ENCODE data around the gene KCNA1.

The KCNA1 gene

DNA sequence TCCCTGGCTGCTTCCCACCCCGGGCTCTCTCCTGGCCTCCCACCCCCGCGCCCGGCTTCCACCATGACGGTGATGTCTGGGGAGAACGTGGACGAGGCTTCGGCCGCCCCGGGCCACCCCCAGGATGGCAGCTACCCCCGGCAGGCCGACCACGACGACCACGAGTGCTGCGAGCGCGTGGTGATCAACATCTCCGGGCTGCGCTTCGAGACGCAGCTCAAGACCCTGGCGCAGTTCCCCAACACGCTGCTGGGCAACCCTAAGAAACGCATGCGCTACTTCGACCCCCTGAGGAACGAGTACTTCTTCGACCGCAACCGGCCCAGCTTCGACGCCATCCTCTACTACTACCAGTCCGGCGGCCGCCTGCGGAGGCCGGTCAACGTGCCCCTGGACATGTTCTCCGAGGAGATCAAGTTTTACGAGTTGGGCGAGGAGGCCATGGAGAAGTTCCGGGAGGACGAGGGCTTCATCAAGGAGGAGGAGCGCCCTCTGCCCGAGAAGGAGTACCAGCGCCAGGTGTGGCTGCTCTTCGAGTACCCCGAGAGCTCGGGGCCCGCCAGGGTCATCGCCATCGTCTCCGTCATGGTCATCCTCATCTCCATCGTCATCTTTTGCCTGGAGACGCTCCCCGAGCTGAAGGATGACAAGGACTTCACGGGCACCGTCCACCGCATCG lies 1.8 kb downstream of the KCNA1 start:
- no peak for DNase-seq

DNA sequence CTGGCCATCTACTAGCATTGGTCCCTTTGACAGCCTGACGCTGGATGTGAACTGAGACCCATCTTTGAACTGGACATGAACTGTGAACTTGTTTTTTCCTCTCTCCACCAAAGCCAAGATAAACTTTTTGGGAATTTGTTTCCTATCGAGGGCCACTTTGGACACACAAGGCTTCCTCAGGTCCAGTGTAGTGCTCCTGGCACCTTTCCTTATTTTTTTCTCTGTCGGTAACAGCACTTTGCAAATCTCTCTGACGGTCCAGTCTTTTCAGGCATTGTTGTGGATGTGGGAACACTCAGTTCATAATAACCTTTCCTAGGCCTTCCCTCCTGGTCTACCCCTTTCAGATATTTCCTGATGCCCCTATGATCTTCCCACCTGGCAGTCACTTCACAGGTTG lies 5.0 kb downstream of the KCNA1 start:
- no peak for DNase-seq

- no peak for DNase-seq
These were observed 6.0 kb downstream of the KCNA1 start for GRCh38 chr12:4915752-4916151.

DNA sequence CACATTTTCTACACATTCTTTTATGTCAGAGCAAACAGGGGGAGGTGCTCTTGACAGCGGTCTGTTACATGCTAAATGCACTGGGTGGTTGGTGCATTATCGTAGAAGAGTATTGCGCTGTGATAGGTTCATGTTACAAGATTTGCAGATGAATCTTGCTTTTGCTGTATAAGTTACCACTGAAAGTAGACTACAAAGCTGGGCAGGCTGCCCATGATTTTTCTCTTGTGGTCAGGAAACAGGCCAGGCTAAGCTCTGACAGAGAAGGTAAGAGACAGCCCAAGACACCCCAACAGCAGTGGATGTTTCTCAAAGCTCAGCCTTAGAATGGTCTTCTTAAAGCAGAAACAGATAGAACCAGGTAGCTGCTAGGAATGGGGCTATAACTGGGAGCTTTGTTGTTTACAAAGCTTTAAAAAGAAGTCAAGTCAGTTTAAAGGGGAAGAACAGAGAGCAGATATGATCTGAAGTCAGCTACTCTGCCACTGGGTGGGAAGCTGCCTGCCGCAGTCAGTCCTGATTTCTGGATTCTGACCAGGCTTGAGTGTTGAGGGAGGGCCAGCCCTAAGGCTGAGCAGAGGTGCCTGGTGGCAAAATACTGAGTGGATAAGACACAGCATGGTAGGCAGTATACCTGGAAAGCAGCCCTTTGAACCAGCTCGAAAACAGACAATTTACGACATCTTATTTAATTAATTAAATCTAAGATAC lies 9.4 kb downstream of the KCNA1 start:
- no peak for DNase-seq

DNA sequence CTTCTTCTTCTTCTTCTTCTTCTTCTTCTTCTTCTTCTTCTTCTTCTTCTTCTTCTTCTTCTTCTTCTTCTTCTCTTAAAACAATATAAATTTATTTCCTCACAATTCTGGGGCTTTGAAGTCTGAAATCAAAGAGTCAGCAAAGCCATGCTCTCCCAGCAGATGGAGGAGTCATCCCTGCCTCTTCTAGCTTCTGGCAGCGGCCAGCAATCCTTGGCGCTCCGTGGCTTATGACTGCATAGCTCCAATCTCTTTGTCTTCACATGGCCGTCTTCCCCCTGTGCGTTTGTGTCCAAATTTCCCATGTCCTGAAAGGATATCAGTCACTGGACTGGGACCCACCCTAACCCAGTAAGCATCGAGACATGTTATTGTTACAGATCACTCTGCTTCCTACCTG lies 22.9 kb downstream of the KCNA1 start:
- no peak for DNase-seq

GRCh38 chr12:4933411-4933810 lies 23.7 kb downstream of the KCNA1 start:
- no peak for DNase-seq

DNA sequence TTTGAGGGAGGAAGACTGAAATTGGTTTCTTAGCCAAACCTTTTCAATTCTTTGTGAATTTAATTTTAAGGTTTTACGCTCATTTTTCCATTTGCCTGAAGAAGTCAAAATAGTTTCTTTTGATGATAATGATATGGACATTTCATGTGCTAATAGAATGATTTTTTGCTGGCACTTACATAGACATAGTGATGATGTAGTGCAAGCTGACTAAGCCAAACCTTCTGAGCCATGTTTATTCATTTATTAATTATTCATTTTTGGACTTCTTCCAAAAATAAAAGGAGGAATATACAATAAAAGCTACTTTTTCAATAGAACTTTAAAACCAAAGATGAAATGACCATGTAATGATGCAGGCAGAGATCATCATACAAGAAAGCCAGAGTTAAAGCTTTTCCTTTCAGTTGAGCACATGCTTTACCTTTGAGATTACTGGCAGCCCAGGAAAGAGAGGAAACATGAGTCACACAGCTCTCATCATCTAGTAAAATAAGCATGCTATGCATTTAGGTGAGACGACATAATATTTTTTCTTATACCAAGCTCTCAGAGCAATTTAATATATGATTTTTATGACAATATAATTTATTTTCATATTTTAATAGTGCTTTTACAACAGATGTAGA lies 24.8 kb downstream of the KCNA1 start:
- DNase-seq: no peak

GRCh38 chr12:4938900-4939299 lies 29.2 kb downstream of the KCNA1 start:
- no peak for DNase-seq

DNA sequence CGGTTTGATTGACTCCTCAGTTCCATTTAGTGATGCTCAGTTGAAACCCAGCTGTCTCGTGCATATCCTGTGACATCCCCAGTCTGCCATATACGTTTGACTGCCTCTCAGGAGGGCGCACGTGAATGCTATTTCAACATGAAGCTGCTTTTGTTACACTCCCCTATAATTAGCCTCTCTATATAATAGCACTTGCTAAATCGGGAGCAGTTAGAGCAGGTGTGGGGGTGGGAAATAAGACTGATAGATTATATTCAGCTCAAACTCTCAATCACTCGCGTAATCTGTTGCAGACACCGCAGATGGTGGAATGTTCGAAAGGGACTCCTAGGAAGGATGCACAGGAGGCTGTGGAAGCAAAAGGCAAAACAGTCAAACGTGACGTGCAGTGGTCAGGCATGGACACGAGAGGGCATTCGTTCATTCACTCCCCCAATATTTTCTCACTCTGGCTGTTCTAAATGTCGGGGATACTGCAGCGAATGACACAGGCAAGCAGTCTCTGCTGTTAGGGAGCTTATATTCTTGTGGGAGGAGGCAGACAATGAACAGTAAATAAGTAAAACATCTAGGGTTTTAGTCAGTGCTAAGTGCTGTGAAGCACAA lies 29.8 kb downstream of the KCNA1 start:
- DNase-seq: no peak

- DNase-seq: no peak
These were observed 33.6 kb downstream of the KCNA1 start for GRCh38 chr12:4943067-4943937.

DNA sequence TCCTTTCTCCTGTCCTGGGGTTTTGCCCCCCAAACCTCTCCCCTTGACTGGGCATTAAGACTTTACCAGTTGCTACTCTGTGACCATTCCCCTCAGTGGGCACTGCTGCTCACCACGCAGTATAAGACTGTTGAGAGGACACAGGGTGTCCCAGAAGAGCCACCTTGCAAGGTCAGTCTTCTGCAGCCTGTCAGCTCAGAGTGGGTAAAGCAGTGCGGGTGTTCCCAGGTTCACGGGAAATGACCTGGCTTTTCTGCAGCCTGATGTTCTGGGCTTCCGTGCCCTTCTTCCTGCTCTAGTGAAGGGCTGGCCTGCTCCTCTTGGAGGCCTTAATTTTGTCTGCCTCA lies 34.2 kb downstream of the KCNA1 start:
- DNase-seq: no peak

GRCh38 chr12:4947253-4947652 lies 37.5 kb downstream of the KCNA1 start:
- DNase-seq: no peak

DNA sequence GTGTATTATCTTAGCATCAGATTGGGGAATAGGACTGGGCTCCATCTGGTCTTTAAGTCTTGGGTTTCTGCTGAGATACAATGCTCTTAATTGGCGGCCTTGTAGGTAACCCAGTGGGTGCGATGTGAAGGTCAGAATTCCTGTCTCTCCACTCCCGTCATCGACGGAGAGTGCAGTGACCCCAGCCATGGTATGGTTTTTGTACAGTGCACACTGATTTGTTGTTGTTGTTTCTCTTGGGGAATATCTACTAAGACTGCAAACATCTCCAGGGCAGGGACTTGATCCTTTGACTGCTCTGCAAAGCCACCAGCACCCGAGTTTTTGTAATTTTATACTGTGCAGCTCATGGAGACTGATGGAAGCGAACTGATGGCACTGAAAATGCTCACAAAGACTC lies 41.4 kb downstream of the KCNA1 start:
- no peak for DNase-seq

DNA sequence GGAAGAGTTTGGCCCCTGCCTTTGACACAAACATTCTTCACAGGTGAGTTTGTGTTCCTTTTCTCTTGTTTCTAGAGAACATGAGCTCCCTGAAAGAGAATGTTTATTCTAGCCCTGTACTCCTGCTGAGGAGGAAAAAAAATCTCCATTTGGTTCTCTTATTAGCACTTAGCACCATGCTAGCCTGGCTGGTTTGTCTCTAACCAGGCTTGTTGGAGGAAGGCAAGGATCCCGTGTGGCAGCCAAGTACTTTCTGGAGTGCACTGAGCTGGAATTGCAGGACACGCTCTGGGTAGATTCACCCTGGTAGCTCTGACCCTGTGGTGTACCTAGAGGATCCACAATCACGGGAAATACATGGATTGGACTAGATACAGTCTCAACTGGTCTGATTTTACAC lies 41.9 kb downstream of the KCNA1 start:
- DNase-seq: no peak

DNA sequence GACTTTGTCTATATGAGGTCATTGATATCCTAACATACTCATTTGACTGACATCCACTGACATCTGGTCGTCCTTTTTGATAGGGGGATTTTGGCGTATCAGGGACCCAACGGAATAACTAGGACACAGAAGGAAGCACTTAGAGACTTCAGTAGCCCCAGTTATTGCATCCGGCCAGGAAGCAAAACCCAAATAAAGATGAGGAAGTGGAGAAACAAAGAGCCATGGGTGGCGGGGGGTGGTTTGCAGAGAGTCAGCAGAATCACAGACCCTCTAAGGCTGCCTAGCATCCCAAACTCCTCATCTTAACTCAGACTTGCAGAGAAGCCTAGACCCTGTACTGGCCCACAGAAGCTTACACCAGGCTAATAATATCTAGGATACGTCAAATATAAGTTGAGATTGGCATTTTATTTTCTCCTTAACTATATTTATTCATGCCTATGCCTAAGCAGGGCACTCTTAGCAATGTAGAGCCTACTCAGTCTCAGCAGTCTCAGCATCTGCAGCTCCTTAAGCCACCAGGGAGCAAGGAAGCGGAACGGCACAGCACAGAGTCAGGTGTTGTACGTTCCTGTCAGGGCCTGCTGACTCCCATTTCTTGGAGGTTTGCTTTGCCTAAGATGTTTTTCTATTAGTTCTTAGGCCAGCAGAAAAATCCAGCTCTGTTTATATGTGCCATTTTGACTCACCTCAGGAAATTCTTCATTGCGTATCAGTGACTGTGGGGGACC lies 45.1 kb downstream of the KCNA1 start:
- no peak for DNase-seq

GRCh38 chr12:4956054-4956453 lies 46.3 kb downstream of the KCNA1 start:
- DNase-seq: no peak

DNA sequence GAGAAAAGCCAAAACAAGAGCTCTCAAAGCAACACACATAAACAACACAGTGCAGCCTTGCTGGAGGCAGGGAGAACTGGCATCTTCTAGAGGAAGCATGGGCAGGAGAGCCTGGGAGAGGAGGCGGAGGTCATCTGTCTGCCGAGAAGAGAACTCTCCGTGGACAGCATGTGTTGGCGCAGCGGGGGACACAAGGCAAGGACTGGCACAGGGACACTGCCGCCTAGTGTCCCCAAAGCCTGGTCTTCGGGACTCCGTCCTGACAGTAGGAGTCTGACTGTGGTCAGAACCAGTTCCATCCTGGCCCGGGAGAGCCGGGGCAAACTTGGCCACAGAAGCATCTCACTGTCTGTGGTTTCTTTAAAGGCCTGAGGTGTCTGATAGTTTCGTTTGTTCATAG lies 47.3 kb downstream of the KCNA1 start:
- no peak for DNase-seq

- DNase-seq: no peak
These were observed 48.1 kb downstream of the KCNA1 start for GRCh38 chr12:4957761-4958160.

DNA sequence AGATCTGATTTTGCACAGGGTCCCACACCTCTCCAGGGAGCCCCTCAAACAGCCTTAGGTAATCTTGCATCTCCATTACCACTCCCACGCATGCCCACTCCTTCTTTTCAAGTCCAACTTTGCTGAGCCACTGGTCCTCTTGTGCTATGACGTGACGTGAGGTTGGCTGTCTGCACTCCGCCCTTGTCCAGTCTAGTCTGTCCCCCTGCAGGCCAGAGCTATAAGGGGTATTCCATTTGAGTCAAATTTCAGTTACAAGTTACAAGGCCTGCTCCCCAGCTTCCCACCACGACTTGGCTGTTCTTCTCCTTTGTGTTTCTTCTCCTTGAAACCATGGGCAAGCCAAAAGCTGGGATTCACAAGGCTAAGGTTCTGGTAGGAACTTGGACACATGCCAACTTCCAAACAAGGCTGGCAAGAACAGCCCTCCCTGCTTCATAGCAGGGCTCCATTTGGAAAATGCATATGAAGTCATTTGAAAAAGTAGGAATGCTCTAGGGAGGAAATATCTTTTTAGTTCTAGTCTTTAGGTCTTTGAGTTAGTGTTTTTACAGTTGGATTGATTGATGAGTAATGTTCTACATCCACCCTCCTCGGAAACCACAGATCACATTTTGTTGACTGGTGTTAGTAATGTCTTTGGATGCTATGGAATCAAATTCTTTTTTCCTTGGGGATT lies 49.1 kb downstream of the KCNA1 start:
- no peak for DNase-seq

DNA sequence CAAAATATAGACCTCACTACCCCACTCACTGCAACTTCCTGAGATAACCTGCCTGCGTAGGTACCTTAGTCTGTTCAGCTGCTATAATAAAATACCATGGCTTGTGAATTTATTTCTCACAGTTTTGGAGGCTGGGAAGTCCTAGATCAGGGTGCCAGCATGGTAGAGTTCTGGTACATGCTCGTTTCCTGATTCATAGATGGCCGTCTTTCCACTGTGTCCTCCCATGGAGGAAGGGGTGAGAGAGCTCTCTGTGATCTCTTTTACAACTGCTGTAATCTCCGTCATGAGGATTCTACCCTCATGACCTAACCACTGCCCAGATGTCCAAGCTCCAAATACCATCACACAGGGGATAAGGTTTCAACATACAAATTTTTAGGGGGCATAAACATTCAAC lies 49.7 kb downstream of the KCNA1 start:
- no peak for DNase-seq

DNA sequence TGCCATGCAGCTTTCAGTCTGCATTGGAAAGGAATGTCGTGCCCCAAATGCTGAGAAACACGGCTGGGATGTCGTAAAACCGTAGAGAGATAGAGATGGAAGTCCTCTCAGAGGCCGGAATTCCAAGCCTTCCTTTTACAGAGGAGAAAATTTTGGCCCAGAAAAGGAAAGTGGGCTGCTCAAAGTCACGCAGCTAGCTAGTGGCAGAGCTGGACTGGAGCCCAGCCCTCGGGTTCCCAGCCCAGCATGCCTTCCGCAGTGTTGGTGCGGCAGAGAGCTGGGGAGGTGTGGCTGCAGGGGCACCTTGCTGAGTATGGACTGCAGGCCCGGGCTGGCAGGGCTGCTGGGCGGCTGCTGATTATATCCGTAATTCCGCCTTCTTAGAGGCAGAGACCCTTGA lies 50.3 kb downstream of the KCNA1 start:
- no peak for DNase-seq

DNA sequence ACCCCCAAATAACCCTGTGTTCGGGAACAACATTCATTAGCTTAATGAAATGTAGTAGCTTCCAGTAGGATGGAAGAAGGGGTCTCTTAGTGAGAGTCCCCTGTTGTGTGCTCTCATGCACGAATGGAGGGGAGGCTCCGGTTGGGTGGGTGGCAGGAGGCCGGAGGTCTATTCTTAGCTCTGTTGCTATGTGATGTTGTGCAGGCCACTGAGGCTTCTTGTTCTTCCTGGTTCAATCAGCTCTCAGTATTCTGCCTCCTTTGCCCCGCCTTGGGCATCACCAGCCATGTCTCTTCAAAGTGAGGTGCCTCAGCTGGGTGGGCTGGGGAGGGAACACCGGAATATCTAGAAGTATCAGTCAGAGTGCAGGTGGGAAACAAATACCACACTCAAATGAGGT lies 50.8 kb downstream of the KCNA1 start:
- DNase-seq: no peak
